Rectal smooth muscle tissue (tissue), 1 donor: ENCODE measurements around the gene PEX7.
"Not testable (repeated sequence)": the region's sequence is repeated elsewhere in the genome, so short reads cannot be mapped to it uniquely, and the experiment has no call there.

ENCODE experiments used
- H3K27ac ChIP-seq: one replicate; pipeline ENCODE4 v1.7.0; 2013; ENCODE audit warnings: low read depth, low read length, inconsistent platforms
- H3K27me3 ChIP-seq: one replicate; pipeline ENCODE4 v1.7.0; 2013; ENCODE audit warnings: low read length; ENCODE audit not compliant: control insufficient read depth, insufficient read depth
- H3K36me3 ChIP-seq: one replicate; pipeline ENCODE4 v1.7.0; 2013; ENCODE audit warnings: low read length; ENCODE audit not compliant: control insufficient read depth, insufficient read depth
- H3K4me1 ChIP-seq: one replicate; pipeline ENCODE4 v1.7.0; 2013; ENCODE audit warnings: low read length; ENCODE audit not compliant: control insufficient read depth, insufficient read depth
- H3K4me3 ChIP-seq: one replicate; pipeline ENCODE4 v1.7.0; 2013; ENCODE audit warnings: low read length
- H3K9ac ChIP-seq: one replicate; pipeline ENCODE4 v1.7.0; 2013; ENCODE audit warnings: low read length

PEX7 gene

DNA sequence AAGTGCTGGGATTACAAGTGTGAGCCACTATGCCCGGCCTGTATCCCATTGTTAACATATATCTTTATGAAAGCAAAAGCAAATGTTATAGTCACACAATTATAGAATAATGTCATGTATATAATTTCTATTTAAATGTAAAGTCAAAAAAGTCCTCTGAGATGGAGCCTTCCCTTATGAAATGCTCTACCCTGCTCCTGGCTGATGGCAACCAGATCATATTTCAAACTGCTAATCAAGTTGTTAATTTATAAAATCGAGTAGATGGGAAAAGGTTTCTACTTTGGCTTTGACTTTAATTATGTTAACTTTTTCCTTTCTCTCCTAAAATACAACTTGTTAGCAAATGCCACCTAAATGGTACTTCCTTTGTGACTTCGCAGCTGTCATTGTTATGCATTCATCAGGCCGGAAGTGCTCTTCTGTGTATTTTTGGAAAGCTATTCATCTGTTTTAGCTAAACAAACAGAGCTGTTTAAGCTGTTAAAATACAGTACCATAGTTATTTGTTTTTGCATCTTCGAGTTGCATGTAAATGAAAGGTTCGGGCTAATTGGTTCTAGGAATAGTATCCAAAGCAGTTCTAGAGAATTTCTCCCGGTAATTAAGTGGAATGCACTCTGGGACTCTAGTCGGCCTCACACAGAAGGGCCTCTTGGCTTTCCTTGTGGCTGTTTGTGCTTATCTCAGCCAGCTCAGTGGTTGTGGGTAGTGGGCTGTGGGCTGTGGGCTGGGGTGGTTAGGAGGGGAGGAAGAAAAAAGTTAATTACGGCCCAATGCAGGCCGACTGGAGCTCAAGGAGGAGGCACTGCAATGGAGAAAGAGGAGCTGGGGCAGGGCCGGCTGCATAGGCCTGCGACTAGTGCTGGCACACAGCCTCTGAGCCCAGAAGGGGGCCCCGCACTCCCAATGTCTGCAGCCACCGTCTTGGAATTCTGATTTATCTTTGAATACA lies 134.5 kb downstream of the PEX7 start:
- Histone ChIP-seq H3K4me1 (no peaks in the 10 kb centered on the region), H3K27ac (no peak overlapping the region), H3K4me3 (no peak overlapping the region), H3K9ac (no peak overlapping the region), H3K27me3 (no peaks in the 10 kb centered on the region), H3K36me3 (no peaks in the 10 kb centered on the region)

DNA sequence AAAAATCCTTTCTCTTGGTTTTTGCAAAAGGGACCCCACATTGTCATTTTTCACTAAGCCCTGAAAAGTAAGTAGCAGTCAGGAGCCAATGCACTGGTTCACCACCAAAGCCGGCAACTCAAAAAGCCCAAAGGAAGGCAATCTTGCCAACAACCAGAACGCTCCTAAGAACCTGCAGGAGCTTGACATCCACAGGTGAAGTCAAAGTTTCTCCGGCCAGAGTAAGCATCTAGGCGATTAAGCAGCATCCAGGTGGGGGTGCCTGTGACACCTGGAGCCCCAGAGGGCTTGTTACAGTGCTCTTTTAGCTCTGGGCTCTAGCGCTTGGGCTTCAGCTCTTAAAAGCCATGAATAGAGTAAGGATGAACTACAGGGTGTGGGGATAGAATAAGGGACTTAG lies 135.8 kb downstream of the PEX7 start:
- Histone ChIP-seq H3K4me1 (no peaks in the 10 kb centered on the region), H3K36me3 (no peaks in the 10 kb centered on the region), H3K9ac (no peak overlapping the region), H3K27ac (no peak overlapping the region), H3K4me3 (no peak overlapping the region), H3K27me3 (no peaks in the 10 kb centered on the region)

DNA sequence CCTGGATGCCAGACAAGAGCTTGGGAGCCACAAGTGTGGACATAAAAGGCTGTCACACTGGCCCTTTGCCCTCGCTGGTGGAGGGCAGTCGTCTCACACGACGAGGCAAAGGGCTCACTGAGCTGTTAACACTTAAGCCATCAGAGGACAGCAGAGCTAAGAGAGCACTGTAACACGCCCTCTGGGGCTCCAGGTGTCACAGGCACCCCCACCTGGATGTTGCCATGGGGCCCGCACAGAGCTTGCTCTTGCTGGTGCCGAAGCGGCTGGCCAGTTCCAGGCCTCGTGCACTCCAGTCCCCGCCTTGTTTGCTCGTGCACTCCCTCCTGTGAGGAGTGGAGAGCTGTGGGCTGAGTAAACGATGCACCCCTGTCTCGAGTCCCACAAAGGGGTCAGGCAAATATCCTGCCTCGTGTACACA lies 137.1 kb downstream of the PEX7 start:
- Histone ChIP-seq H3K4me3 (no peak overlapping the region), H3K4me1 (no peaks in the 10 kb centered on the region), H3K27ac (no peak overlapping the region), H3K36me3 (no peaks in the 10 kb centered on the region), H3K9ac (no peak overlapping the region), H3K27me3 (no peaks in the 10 kb centered on the region)

DNA sequence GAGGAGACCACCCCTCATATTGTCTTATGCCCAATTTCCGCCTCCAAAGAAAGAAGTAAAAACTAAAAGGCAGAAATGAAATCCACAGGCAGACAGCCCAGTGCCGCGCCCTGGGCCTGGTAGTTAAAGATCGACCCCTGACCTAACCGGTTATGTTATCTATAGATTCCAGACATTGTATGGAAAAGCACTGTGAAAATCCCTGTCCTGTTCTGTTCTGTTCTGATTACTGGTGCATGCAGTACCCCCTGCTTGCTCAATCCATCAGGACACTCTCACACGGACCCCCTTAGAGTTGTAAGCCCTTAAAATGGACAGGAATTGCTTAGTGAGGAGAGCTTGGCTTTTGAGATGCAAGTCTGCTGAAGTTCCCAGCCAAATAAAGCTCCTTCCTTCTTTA lies 137.5 kb downstream of the PEX7 start:
- H3K27ac ChIP-seq, H3K4me3 ChIP-seq, H3K27me3 ChIP-seq, H3K36me3 ChIP-seq, H3K4me1 ChIP-seq, H3K9ac ChIP-seq: not testable (repeated sequence)

DNA sequence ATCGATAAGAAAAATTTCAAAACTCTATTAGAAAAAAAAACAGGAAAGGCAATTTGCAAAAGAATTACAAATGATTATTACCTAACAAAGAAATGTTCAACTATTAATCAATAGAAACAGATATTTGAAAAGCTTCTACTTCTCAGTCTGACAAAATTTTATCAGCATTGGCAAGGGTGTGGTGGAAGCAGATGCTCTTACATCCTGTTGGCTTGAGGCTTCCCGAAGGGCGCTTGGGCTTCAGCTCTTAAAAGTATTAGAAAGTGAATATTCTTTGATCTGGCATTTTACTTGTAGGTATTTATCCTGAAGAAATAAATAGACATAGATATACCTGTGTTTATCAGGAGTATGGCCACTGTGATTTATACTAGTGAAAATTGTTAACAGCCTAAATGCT lies 138.4 kb downstream of the PEX7 start:
- no peak overlapping the region for H3K4me3 ChIP-seq
- no peaks in the 10 kb centered on the region for H3K36me3 ChIP-seq
- no peak overlapping the region for H3K9ac ChIP-seq
- no peaks in the 10 kb centered on the region for H3K27me3 ChIP-seq
- no peak overlapping the region for H3K27ac ChIP-seq
- H3K4me1 ChIP-seq = no peaks in the 10 kb centered on the region

DNA sequence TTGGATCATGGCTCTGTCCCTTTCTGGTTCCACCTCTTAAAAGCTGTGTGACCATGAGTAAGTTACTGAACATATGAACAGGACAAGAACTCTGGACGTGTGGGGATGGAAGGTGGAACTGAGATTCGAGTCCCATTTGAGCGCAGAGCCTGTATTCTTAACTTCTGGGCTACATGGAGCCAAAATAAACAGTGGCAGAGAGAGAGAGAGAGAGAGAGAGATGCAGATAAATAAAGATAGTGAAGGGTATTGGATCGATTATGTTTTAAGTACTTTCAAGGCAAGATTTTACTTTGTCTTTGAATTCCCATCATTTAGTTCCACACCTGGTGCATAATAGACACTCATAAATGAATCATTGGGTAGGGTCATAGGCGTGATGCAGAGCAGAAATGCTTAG lies 139.5 kb downstream of the PEX7 start:
- Histone ChIP-seq H3K9ac (no peak overlapping the region), H3K36me3 (no peaks in the 10 kb centered on the region), H3K4me3 (no peak overlapping the region), H3K4me1 (no peaks in the 10 kb centered on the region), H3K27ac (no peak overlapping the region), H3K27me3 (no peaks in the 10 kb centered on the region)

DNA sequence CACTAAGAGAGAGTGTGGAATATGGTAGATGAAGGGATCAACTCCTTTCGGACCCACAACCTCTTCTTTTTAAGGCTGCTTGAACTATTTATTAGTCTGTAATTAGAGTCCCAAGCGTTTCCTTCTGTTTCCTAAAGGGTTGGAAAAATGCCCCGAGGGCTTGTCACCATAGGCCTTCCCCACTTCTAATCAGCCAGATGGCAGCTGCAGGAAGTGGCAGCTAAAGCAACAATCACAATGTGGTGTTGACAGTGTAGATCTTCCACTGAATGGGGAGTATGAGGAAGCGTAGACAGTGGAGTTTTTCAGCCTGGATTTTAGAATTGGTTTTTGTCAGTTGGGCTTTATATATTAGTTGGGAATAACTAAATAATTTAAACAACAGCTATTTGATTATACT lies 140.3 kb downstream of the PEX7 start:
- H3K27ac ChIP-seq = no peak overlapping the region
- H3K4me3 ChIP-seq = no peak overlapping the region
- H3K4me1 ChIP-seq = no peaks in the 10 kb centered on the region
- no peaks in the 10 kb centered on the region for H3K36me3 ChIP-seq
- H3K27me3 ChIP-seq = no peaks in the 10 kb centered on the region
- H3K9ac ChIP-seq = no peak overlapping the region

DNA sequence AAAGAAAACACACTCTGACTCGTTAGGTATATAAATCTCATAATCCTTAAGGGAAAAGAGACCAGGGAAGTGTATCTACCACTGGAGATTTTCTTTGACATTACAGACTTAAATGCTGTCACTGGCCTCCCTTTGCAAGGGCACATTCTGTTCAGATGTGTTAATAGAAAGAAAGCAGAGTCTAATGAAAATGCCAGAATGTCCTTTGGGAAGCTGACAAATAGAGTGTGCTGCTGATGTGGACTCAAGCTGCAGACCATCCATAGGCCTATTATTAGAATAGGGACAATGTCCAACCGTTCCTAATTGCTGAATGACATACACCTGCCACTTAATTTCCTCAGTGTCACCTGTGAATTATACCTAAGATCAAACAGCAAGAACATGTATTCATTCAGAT lies 140.9 kb downstream of the PEX7 start:
- Histone ChIP-seq H3K9ac (no peak overlapping the region), H3K27ac (no peak overlapping the region), H3K4me3 (no peak overlapping the region), H3K27me3 (no peaks in the 10 kb centered on the region), H3K4me1 (no peaks in the 10 kb centered on the region), H3K36me3 (no peaks in the 10 kb centered on the region)
